Activated T-helper 2 cell treated with anti-CD3 and anti-CD28 coated beads, Interferon-gamma antibody, Interleukin-2, Interleukin-4, amounts not matched to agents 10 μg/mL and 5 μg/mL and 100 μg/mL, durations not matched to agents 14 hours and 24 hours and 36 hours (primary cell): ENCODE data around the gene TTPAL. TPM values are rescaled to one million over a fixed set of nuclear protein-coding genes. Genes with fewer than 3 reads are reported as not detected.

ENCODE experiments used
- DNase-seq: peaks from one replicate; pipeline ENCODE4 v3.0.0; 2021; ENCODE audit warnings: low spot score
- H3K27ac Mint-ChIP-seq: one replicate; pipeline ENCODE4 v1.8.0; 2021; ENCODE audit warnings: mixed read lengths
- H3K27me3 Mint-ChIP-seq: one replicate; pipeline ENCODE4 v1.8.0; 2021; ENCODE audit warnings: low read depth, mixed read lengths
- H3K36me3 Mint-ChIP-seq: one replicate; pipeline ENCODE4 v1.8.0; 2021; ENCODE audit warnings: low read depth, mixed read lengths
- H3K4me1 Mint-ChIP-seq: one replicate; pipeline ENCODE4 v1.8.0; 2021; ENCODE audit warnings: low read depth, mixed read lengths
- H3K4me3 Mint-ChIP-seq: one replicate; pipeline ENCODE4 v1.8.0; 2021; ENCODE audit warnings: low read depth, mild to moderate bottlenecking, moderate library complexity, mixed read lengths
- H3K9me3 Mint-ChIP-seq: one replicate; pipeline ENCODE4 v1.8.0; 2021; ENCODE audit warnings: mixed read lengths
- intact Hi-C: fragments of 100-400 bp; cut with micrococcal nuclease; formaldehyde crosslinking; loops from one replicate; pipeline ENCODE4 v1.15.1; 2023
- total RNA-seq: library from RNA; stranded (reverse); gene quantifications from 2 replicates; pipeline ENCODE4 v1.2.3, GENCODE V29; 2022

TTPAL gene
- total RNA-seq, 1 donor from 2014 or later: 19.7 TPM

- H3K27me3 Mint-ChIP-seq: peaks cover 2% of the 10 kb centered on the region
- H3K4me3 Mint-ChIP-seq: no peak overlapping the region
- H3K4me1 Mint-ChIP-seq: peaks cover 3% of the 10 kb centered on the region
- H3K9me3 Mint-ChIP-seq: no peaks in the 10 kb centered on the region
- intact Hi-C loops: no loop called here
- no peaks in the 10 kb centered on the region for H3K36me3 Mint-ChIP-seq
- DNase-seq: no peak
- H3K27ac Mint-ChIP-seq: no peak overlapping the region
Observed at GRCh38 chr20:44541992-44542391, 66.3 kb downstream of the TTPAL start.

- no peak for DNase-seq
- H3K36me3 Mint-ChIP-seq: no peaks in the 10 kb centered on the region
- peaks cover 6% of the 10 kb centered on the region for H3K27me3 Mint-ChIP-seq
- no peak overlapping the region for H3K4me3 Mint-ChIP-seq
- no peak overlapping the region for H3K27ac Mint-ChIP-seq
- intact Hi-C loops: no loop called here
- H3K9me3 Mint-ChIP-seq: no peaks in the 10 kb centered on the region
- peaks cover 3% of the 10 kb centered on the region for H3K4me1 Mint-ChIP-seq
Observed at GRCh38 chr20:44542890-44543289, 67.2 kb downstream of the TTPAL start.

- no peak overlapping the region for H3K4me3 Mint-ChIP-seq
- peaks cover 2% of the 10 kb centered on the region for H3K4me1 Mint-ChIP-seq
- no peaks in the 10 kb centered on the region for H3K36me3 Mint-ChIP-seq
- H3K27ac Mint-ChIP-seq: no peak overlapping the region
- intact Hi-C loops: no loop called here
- H3K9me3 Mint-ChIP-seq: no peaks in the 10 kb centered on the region
- peaks cover 6% of the 10 kb centered on the region for H3K27me3 Mint-ChIP-seq
- no peak for DNase-seq
Observed at GRCh38 chr20:44543358-44543757, 67.7 kb downstream of the TTPAL start.

Other genes with a start within 250 kb of the TTPAL start
- not detected in 2 replicates for gene GDAP1L1, start 228.6 kb upstream of the TTPAL start, total RNA-seq
- 2.4 and 2.5 TPM in 2 replicates for gene FITM2, start 164.7 kb upstream of the TTPAL start, total RNA-seq
- gene R3HDML, start 138.8 kb upstream of the TTPAL start, total RNA-seq: not detected in 2 replicates
- gene HNF4A, start 120.2 kb upstream of the TTPAL start, total RNA-seq: not detected in 2 replicates
- gene SERINC3, start 46.2 kb downstream of the TTPAL start, total RNA-seq: 51.2 and 52.5 TPM in 2 replicates
- 1.4 and 1.7 TPM in 2 replicates for gene PKIG, start 106.7 kb downstream of the TTPAL start, total RNA-seq
- 33.3 and 34.5 TPM in 2 replicates for gene ADA, start 175.8 kb downstream of the TTPAL start, total RNA-seq
- not detected in 2 replicates for gene CCN5, start 239.5 kb downstream of the TTPAL start, total RNA-seq